ENCODE data around the gene PHLDB1. TPM values are rescaled to one million over a fixed set of nuclear protein-coding genes. Genes with fewer than 3 reads are reported as not detected.

Gene PHLDB1
- total and polyA plus RNA-seq, 2 of the 8 experiments (the other 6 are each of a cell fraction or from before 2014, with no cell fraction given), result 53.9 to 74.8 TPM

- TF ChIP-seq CHD7 (IDR thresholded peaks at IDR 0.05; ENCODE audit: insufficient replicate concordance, low read length) (no peak), CEBPB (IDR thresholded peaks at IDR 0.05; ENCODE audit: low read depth, low read length) (no peak), JUND (IDR thresholded peaks at IDR 0.05; ENCODE audit: low read length) (no peak), ZNF274 (IDR thresholded peaks at IDR 0.05; ENCODE audit: borderline replicate concordance, extremely low read depth, low read length) (no peak), GTF2F1 (IDR thresholded peaks at IDR 0.05; ENCODE audit: borderline replicate concordance, low read depth, low read length) (no peak)
These were observed 97.8 kb downstream of the PHLDB1 start (continued) for GRCh38 chr11:118705111-118705741.

Data from H1 (cell line).